Lower lobe of right lung (tissue), 2 donors: ENCODE measurements around the gene MTX3. TPM values are rescaled to one million over a fixed set of nuclear protein-coding genes. Genes with fewer than 3 reads are reported as not detected.

Experiments
- ATAC-seq, 2 donors: fragments of 200-7000 bp; cut with Tn5 transposase; one replicate each; pipeline ENCODE4 v1.9.1; 2020 to 2022; ENCODE audit warnings: mild to moderate bottlenecking in 2 of 2, moderate library complexity in 2 of 2
- DNase-seq: peaks from one replicate; pipeline ENCODE4 v3.0.0-alpha.2; 2020
- H3K27ac ChIP-seq: fragments of 200-600 bp; one replicate; pipeline ENCODE4 v1.8.0; 2022
- H3K27me3 ChIP-seq: fragments of 200-600 bp; one replicate; pipeline ENCODE4 v1.8.0; 2022; ENCODE audit warnings: low read depth
- H3K36me3 ChIP-seq: fragments of 200-600 bp; one replicate; pipeline ENCODE4 v1.8.0; 2022; ENCODE audit warnings: mild to moderate bottlenecking
- H3K4me1 ChIP-seq: fragments of 200-600 bp; one replicate; pipeline ENCODE4 v1.8.0; 2022
- H3K4me3 ChIP-seq: fragments of 200-600 bp; one replicate; pipeline ENCODE4 v1.8.0; 2022; ENCODE audit warnings: mild to moderate bottlenecking
- H3K9me3 ChIP-seq: fragments of 200-600 bp; one replicate; pipeline ENCODE4 v1.8.0; 2022
- CTCF ChIP-seq: fragments of 200-600 bp; IDR thresholded peaks from one replicate; pipeline ENCODE4 v1.8.0; 2022; ENCODE audit warnings: antibody characterized with exemption, mild to moderate bottlenecking
- intact Hi-C: fragments of 100-400 bp; cut with DNase I; formaldehyde crosslinking; loops from one replicate; pipeline ENCODE4 v1.11.0; 2022
- total RNA-seq: library from RNA; stranded (reverse); fragmentation: NEBNext Ultra II Directional; extraction: Animal tissue kit (Norgen Biotek cat#: 25700); gene quantifications from one replicate; pipeline ENCODE4 v1.2.1, GENCODE V29; 2021
- donor health status: DM: no; HTN: yes; CAD: no; lungs with severe emphysema.

The MTX3 gene
- total RNA-seq, 1 donor from 2014 or later: 13.5 TPM

GRCh38 chr5:79929095-79929494 is 62.0 kb downstream of the MTX3 start:
- no peak for TF ChIP-seq CTCF
- H3K4me3 ChIP-seq: no peak overlapping the region
- DNase-seq (no peak), ATAC-seq (no peak)
- H3K27ac ChIP-seq: no peak overlapping the region
- H3K9me3 ChIP-seq: peaks cover 4% of the 10 kb centered on the region
- intact Hi-C loops: no loop called here
- H3K27me3 ChIP-seq: no peaks in the 10 kb centered on the region
- H3K4me1 ChIP-seq: no peaks in the 10 kb centered on the region
- no peaks in the 10 kb centered on the region for H3K36me3 ChIP-seq

Other genes with a start within 250 kb of the MTX3 start
- gene THBS4, start 44.1 kb upstream of the MTX3 start, total RNA-seq: 2.9 TPM